Breast epithelium (tissue), 3 donors: Measurements from ENCODE around the gene LHPP.

Source experiments
- CTCF ChIP-seq, 3 donors: fragments of 450-650 bp; IDR thresholded peaks; one replicate each; pipeline ENCODE4 v1.5.1; 2016 to 2017; ENCODE audit warnings: antibody characterized with exemption in 3 of 3, mild to moderate bottlenecking in 3 of 3, moderate library complexity in 3 of 3
- POLR2A ChIP-seq: fragments of 450-650 bp; IDR thresholded peaks from one replicate; pipeline ENCODE4 v1.6.1; 2016; ENCODE audit warnings: antibody characterized with exemption, mild to moderate bottlenecking, moderate library complexity
- POLR2AphosphoS5 ChIP-seq, 3 donors: sonication (generic); formaldehyde crosslinking; IDR thresholded peaks; one replicate each; pipeline ENCODE4 v1.6.1; 2017; ENCODE audit warnings: antibody characterized with exemption in 3 of 3

- TF ChIP-seq CTCF (IDR thresholded peaks at IDR 0.05) (no peak), POLR2A (no peak), POLR2AphosphoS5 (IDR thresholded peaks at IDR 0.05) (no peak)
Measured at GRCh38 chr10:124636271-124636995, 174.8 kb downstream of the LHPP start.
